PFSK-1 (cell line): Measurements from ENCODE around the gene HIBCH.

Experiments
- FOXP2 ChIP-seq: optimal IDR thresholded peaks from 2 replicates; pipeline ENCODE3; 2011; ENCODE audit warnings: borderline replicate concordance, control low read depth, inconsistent platforms; ENCODE audit not compliant: insufficient read depth; ENCODE audit errors: extremely low read length, extremely low read depth
- POLR2AphosphoS5 ChIP-seq: IDR thresholded peaks from 2 replicates; pipeline ENCODE4 v1.6.1; 2012; ENCODE audit warnings: low read depth, mild to moderate bottlenecking, control low read depth, low read length, moderate library complexity
- REST ChIP-seq, 2 experiments: IDR thresholded peaks; 2 replicates each; pipeline versions ENCODE4 v1.6.1 to v1.8.0; 2011 to 2012; ENCODE audit warnings: low read depth in 2 of 2, low read length in 2 of 2, control low read depth in 1 of 2, inconsistent platforms in 1 of 2, mild to moderate bottlenecking in 1 of 2, moderate library complexity in 1 of 2; ENCODE audit not compliant: insufficient read depth in 1 of 2
- SIN3A ChIP-seq: IDR thresholded peaks from 2 replicates; pipeline ENCODE4 v1.6.1; 2012; ENCODE audit warnings: mild to moderate bottlenecking, low read length, moderate library complexity, borderline replicate concordance; ENCODE audit not compliant: insufficient read depth
- TAF1 ChIP-seq: IDR thresholded peaks from 2 replicates; pipeline ENCODE4 v1.6.1; 2012; ENCODE audit warnings: low read length, control low read depth, borderline replicate concordance; ENCODE audit not compliant: insufficient read depth

GRCh38 chr2:190156530-190157212, 163.0 kb downstream of the HIBCH start:
- TF ChIP-seq REST (IDR thresholded peaks at IDR 0.05; ENCODE audit: insufficient read depth in 1 of 2, low read depth in 2 of 2, low read length in 2 of 2) (no peak), SIN3A (no peak), FOXP2 (no peak), POLR2AphosphoS5 (no peak), TAF1 (no peak)
